ENCODE results near the gene CCDC57. TPM values are rescaled to one million over a fixed set of nuclear protein-coding genes. Genes with fewer than 3 reads are reported as not detected.

Gene CCDC57
- total RNA-seq, 4 donors from 2014 or later = 14.8 to 32.0 (median 21.9) TPM

DNA sequence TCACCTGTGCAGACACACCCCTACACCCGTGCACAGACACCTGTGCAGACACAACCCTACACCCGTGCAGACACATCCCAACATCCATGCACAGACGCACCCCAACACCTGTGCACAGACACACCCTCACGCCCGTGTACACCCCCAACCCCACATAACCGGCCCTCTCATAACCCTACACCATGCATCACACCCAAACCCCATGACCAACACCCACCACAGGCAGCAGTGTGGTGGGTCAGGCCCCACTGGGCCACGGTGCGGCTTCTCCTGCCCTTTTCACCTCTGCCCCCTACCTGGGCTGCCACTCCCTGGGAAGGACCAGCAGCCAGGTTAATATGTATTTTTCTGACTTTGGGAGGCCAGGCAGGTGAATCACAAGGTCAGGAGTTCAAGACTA is 12.0 kb upstream of the CCDC57 start:
- no peak for DNase-seq (ENCODE audit: low spot score)
- TF ChIP-seq, protein P1, sequence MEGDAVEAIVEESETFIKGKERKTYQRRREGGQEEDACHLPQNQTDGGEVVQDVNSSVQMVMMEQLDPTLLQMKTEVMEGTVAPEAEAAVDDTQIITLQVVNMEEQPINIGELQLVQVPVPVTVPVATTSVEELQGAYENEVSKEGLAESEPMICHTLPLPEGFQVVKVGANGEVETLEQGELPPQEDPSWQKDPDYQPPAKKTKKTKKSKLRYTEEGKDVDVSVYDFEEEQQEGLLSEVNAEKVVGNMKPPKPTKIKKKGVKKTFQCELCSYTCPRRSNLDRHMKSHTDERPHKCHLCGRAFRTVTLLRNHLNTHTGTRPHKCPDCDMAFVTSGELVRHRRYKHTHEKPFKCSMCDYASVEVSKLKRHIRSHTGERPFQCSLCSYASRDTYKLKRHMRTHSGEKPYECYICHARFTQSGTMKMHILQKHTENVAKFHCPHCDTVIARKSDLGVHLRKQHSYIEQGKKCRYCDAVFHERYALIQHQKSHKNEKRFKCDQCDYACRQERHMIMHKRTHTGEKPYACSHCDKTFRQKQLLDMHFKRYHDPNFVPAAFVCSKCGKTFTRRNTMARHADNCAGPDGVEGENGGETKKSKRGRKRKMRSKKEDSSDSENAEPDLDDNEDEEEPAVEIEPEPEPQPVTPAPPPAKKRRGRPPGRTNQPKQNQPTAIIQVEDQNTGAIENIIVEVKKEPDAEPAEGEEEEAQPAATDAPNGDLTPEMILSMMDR (IDR thresholded peaks at IDR 0.05) = no peak
- no peak for ATAC-seq (ENCODE audit: low FRiP score)

DNA sequence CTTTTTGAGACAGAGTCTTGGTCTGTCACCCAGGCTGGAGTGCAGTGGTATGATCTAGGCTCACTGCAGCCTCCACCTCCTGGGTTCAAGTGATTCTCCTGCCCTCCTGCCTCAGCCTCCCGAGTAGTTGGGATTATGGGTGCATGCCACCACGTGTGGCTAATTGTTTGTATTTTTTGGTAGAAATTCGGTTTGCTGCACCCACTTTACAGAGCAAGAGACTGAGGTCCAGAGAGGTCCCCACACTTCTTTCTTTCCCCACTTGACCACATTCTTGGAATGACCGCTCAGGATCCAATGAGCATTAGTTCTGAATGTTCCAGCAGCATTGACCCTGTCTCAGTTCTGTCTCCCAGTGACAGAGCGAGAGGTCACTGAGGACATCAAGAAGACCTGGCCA is 10.9 kb upstream of the CCDC57 start:
- TF ChIP-seq, protein P1 (IDR thresholded peaks at IDR 0.05) = no peak
- DNase-seq (ENCODE audit: low spot score) (no peak), ATAC-seq (ENCODE audit: low FRiP score) (no peak)

DNA sequence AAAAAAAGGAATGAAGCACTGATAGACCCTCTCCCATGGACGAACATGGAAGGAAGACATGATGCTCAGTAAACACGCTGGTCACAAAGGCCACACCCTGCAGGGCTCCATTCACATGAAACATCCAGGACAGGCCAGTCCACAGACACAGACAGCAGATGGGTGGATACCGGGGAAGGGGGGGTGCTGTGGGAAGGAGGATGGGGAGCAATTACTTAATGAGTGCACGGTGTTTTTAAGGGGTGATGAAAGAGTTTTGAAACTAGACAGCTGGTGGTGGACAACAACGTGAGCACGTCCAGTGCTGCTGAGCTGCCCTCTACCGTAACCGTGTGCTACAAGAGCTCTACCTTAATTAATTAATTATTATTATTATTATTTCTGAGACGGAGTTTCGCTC is 10.2 kb upstream of the CCDC57 start:
- TF ChIP-seq, protein P1 (IDR thresholded peaks at IDR 0.05) = no peak
- DNase-seq (ENCODE audit: low spot score) = no peak
- ATAC-seq (ENCODE audit: low FRiP score) = no peak

DNA sequence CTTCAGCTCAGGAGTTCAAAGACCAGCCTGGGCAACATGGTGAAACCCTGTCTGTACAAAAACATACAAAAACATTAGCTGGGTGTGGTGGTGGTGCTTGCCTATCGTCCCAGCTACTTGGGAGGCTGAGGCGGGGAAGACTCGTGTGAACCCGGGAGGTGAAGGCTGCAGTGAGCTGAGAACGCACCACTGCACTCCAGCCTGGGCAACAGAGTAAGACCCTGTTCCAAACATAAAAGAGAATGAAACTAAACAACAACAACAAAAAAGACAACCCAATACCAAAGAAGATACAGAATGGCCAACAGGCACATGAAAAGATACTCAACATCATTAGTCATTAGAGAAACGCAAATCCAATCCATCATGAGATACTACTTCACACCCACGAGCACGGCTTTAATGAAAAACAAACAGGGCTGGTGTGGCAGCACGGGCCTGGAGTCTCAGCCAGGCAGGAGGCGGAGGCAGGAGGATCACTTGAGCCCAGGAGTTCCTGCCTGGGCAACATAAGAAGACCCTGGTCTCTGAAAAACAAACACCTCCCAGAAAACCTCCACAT is 8.8 kb upstream of the CCDC57 start:
- TF ChIP-seq, protein P1 (IDR thresholded peaks at IDR 0.05) = no peak
- ATAC-seq (ENCODE audit: low FRiP score) = no peak
- no peak for DNase-seq (ENCODE audit: low spot score)

DNA sequence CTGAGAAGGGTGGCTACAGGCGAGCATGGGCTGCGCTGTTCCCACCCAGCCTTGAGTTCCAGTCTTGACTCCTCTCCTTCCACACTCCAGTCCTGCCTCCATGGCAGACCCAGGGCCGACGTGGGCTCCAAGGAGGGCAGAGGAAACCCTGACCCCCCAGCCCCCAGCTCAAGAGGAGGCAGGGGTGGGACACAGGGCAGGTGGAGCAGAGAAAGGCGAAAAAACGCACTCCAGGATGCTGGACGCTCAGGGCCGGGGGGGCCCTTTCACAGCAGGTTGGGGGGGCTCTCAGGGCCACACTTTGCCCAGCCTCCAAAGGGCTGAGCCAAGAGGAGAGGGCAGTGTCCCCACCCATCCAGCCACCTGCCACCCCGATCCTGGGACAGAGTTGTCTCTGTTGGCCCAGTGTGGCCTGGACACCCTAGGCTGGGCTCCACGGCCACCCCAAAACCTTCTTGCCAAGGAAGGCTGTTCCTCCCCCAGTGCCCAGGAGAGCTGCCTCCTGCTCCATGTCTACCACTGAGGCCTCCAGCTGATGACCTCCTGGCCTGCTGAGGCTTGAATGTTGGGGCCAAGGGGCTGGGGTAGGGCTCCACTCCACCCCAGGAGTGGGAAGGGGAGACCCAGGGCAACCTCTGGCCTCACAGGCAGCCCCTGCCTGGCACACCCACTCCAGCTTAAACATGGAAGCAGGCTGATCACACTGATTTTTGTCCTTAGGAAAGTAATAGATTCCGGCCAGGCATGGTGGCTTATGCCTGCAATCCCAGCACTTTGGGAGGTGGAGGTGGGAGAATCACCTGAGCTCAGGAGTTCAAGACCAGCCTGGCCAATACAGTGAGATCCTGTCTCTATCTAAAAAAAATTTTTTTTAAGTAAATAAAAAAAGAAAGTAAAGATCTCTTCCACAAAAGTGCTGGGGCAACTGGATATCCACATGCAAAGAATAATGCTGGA is 7.4 kb upstream of the CCDC57 start:
- DNase-seq (ENCODE audit: low spot score) (no peak), ATAC-seq (ENCODE audit: low FRiP score) (no peak)
- TF ChIP-seq, protein P1 (IDR thresholded peaks at IDR 0.05) = no peak

DNA sequence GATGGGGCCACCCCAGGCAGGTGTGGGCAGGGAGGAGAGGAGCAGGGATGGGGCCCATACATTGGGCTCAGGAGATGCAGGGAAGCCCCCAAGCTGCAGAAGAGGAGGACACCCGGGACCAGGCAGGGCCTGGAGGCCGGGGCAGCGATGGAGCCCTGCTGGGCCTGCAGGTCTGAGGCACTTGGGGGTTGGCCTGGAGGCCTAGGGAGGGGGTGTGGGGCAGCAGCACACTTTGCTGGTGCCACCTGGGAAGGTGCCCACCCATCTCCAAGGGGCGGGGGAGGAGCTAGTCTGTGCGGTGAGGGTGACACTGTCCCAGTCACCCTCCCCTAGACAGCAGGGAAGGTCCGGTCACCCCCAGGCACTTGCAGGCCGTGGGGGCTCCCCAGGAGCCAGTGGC is 6.4 kb upstream of the CCDC57 start:
- DNase-seq (ENCODE audit: low spot score) = no peak
- TF ChIP-seq, protein P1 (IDR thresholded peaks at IDR 0.05) = no peak
- ATAC-seq (ENCODE audit: low FRiP score) = no peak
